GM19467 (cell line): ENCODE results near the gene BLVRA.
"Not testable (repeated sequence)": the region's sequence is repeated elsewhere in the genome, so short reads cannot be mapped to it uniquely, and the experiment has no call there.

ENCODE experiments used
- ATAC-seq: cut with Tn5 transposase; IDR thresholded peaks from one replicate; pipeline ENCODE4 v1.9.1; 2021; ENCODE audit warnings: mild to moderate bottlenecking, moderate library complexity; ENCODE audit not compliant: unreplicated experiment

The BLVRA gene

GRCh38 chr7:43799605-43800004, 41.1 kb downstream of the BLVRA start:
- ATAC-seq, result no peak

- no peak for ATAC-seq
These were observed 45.4 kb downstream of the BLVRA start for GRCh38 chr7:43803865-43804264.

GRCh38 chr7:43808410-43808809, 49.9 kb downstream of the BLVRA start:
- ATAC-seq, result no peak

- ATAC-seq, result not testable (repeated sequence)
These were observed 51.9 kb downstream of the BLVRA start for GRCh38 chr7:43810195-43810941.

- no peak for ATAC-seq
These were observed 56.9 kb downstream of the BLVRA start for GRCh38 chr7:43815373-43815772.

- ATAC-seq, result not testable (repeated sequence)
These were observed 57.7 kb downstream of the BLVRA start for GRCh38 chr7:43816046-43816797.

GRCh38 chr7:43823425-43823824, 64.9 kb downstream of the BLVRA start:
- not testable (repeated sequence) for ATAC-seq

- ATAC-seq, result no peak
These were observed 65.5 kb downstream of the BLVRA start for GRCh38 chr7:43823941-43824340.

GRCh38 chr7:43824513-43824912, 66.0 kb downstream of the BLVRA start:
- ATAC-seq, result not testable (repeated sequence)

- no peak for ATAC-seq
These were observed 66.5 kb downstream of the BLVRA start for GRCh38 chr7:43824963-43825362.

GRCh38 chr7:43825391-43825808, 66.9 kb downstream of the BLVRA start:
- no peak for ATAC-seq

- ATAC-seq, result not testable (repeated sequence)
These were observed 72.4 kb downstream of the BLVRA start for GRCh38 chr7:43830917-43831316.

- ATAC-seq, result peak; percentile 40
These were observed 76.2 kb downstream of the BLVRA start for GRCh38 chr7:43834463-43835251.

GRCh38 chr7:43838201-43838658, 79.8 kb downstream of the BLVRA start:
- ATAC-seq, result no peak

GRCh38 chr7:43843296-43843695, 84.8 kb downstream of the BLVRA start:
- no peak for ATAC-seq

GRCh38 chr7:43844257-43844656, 85.8 kb downstream of the BLVRA start:
- no peak for ATAC-seq

GRCh38 chr7:43844662-43845061, 86.2 kb downstream of the BLVRA start:
- no peak for ATAC-seq

- no peak for ATAC-seq
These were observed 89.0 kb downstream of the BLVRA start for GRCh38 chr7:43847496-43847895.

- ATAC-seq, result no peak
These were observed 90.6 kb downstream of the BLVRA start for GRCh38 chr7:43849047-43849446.

GRCh38 chr7:43850348-43851116, 92.1 kb downstream of the BLVRA start:
- ATAC-seq, result no peak

GRCh38 chr7:43851805-43852204, 93.3 kb downstream of the BLVRA start:
- no peak for ATAC-seq
